ENCODE data around the gene TERT.
A peak's percentile ranks its signal among the peaks of the same experiment; 100 is the strongest.

The TERT gene

GRCh38 chr5:1210832-1211251, 84.0 kb downstream of the TERT start:
- Mint-ChIP-seq H3K4me3 (no peak overlapping the region), H3K9me3 (peaks cover 4% of the 10 kb centered on the region), H3K36me3 (ENCODE audit: low read depth) (no peaks in the 10 kb centered on the region), H3K27me3 (ENCODE audit: low read depth) (peaks cover 19% of the 10 kb centered on the region), H3K27ac (no peak overlapping the region), H3K4me1 (peaks cover 14% of the 10 kb centered on the region)
- TF ChIP-seq CTCF (IDR thresholded peaks at IDR 0.05; ENCODE audit: unreplicated experiment in 3 of 3) = no peak

- no peak overlapping the region for H3K4me3 Mint-ChIP-seq
- TF ChIP-seq CTCF (IDR thresholded peaks at IDR 0.05; ENCODE audit: unreplicated experiment in 3 of 3) = no peak
- H3K27me3 Mint-ChIP-seq (ENCODE audit: low read depth) = peaks cover 18% of the 10 kb centered on the region
- peak overlapping the region in 2 of 3 experiments; percentile 28 to 92 for H3K27ac Mint-ChIP-seq
- H3K4me1 Mint-ChIP-seq = peaks cover 19% of the 10 kb centered on the region
- H3K9me3 Mint-ChIP-seq = no peaks in the 10 kb centered on the region
- no peaks in the 10 kb centered on the region for H3K36me3 Mint-ChIP-seq (ENCODE audit: low read depth)
These were observed 84.7 kb downstream of the TERT start for GRCh38 chr5:1209896-1210776.

- Mint-ChIP-seq H3K4me3 (no peak overlapping the region), H3K27me3 (ENCODE audit: low read depth) (peaks cover 23% of the 10 kb centered on the region), H3K27ac (peak overlapping the region in 2 of 3 experiments; percentile 0 to 92), H3K36me3 (ENCODE audit: low read depth) (no peaks in the 10 kb centered on the region), H3K4me1 (peaks cover 25% of the 10 kb centered on the region), H3K9me3 (no peaks in the 10 kb centered on the region)
- TF ChIP-seq CTCF (IDR thresholded peaks at IDR 0.05; ENCODE audit: unreplicated experiment in 3 of 3) = no peak
These were observed 85.4 kb downstream of the TERT start for GRCh38 chr5:1209489-1209852.

- Mint-ChIP-seq H3K9me3 (no peaks in the 10 kb centered on the region), H3K4me1 (peaks cover 25% of the 10 kb centered on the region), H3K36me3 (ENCODE audit: low read depth) (no peaks in the 10 kb centered on the region), H3K4me3 (no peak overlapping the region), H3K27ac (peak overlapping the region in 2 of 3 experiments; percentile 0 to 92), H3K27me3 (ENCODE audit: low read depth) (peaks cover 25% of the 10 kb centered on the region)
- TF ChIP-seq CTCF (IDR thresholded peaks at IDR 0.05; ENCODE audit: unreplicated experiment in 3 of 3) = peak; percentile 31 to 62 (median 51)
These were observed 86.0 kb downstream of the TERT start for GRCh38 chr5:1208743-1209488.

- Mint-ChIP-seq H3K27ac (peak overlapping the region in 2 of 3 experiments; percentile 17 to 80), H3K4me1 (peaks cover 25% of the 10 kb centered on the region), H3K27me3 (ENCODE audit: low read depth) (peaks cover 26% of the 10 kb centered on the region), H3K36me3 (ENCODE audit: low read depth) (no peaks in the 10 kb centered on the region), H3K4me3 (no peak overlapping the region), H3K9me3 (no peaks in the 10 kb centered on the region)
- no peak for TF ChIP-seq CTCF (IDR thresholded peaks at IDR 0.05; ENCODE audit: unreplicated experiment in 3 of 3)
These were observed 86.6 kb downstream of the TERT start for GRCh38 chr5:1208221-1208742.

All from nephron (organoid).